GM19468 (cell line): ENCODE measurements around the gene ANO10.

Source experiments
- ATAC-seq: cut with Tn5 transposase; IDR thresholded peaks from one replicate; pipeline ENCODE4 v1.9.1; 2021; ENCODE audit warnings: mild to moderate bottlenecking, moderate library complexity, moderate number of reproducible peaks; ENCODE audit not compliant: unreplicated experiment; ENCODE audit errors: extremely low read depth

The ANO10 gene

GRCh38 chr3:43436507-43437140 is 185.2 kb downstream of the ANO10 start:
- ATAC-seq = no peak

- no peak for ATAC-seq
These were observed 186.1 kb downstream of the ANO10 start for GRCh38 chr3:43435706-43436105.

GRCh38 chr3:43434431-43434830 is 187.4 kb downstream of the ANO10 start:
- no peak for ATAC-seq

- ATAC-seq = no peak
These were observed 189.3 kb downstream of the ANO10 start for GRCh38 chr3:43432462-43432861.

GRCh38 chr3:43426388-43426787 is 195.4 kb downstream of the ANO10 start:
- no peak for ATAC-seq

GRCh38 chr3:43425829-43426228 is 196.0 kb downstream of the ANO10 start:
- ATAC-seq = no peak

GRCh38 chr3:43423639-43424038 is 198.2 kb downstream of the ANO10 start:
- no peak for ATAC-seq

- ATAC-seq = no peak
These were observed 198.7 kb downstream of the ANO10 start for GRCh38 chr3:43423142-43423541.

- ATAC-seq = no peak
These were observed 203.1 kb downstream of the ANO10 start for GRCh38 chr3:43418601-43419272.

- ATAC-seq = no peak
These were observed 204.7 kb downstream of the ANO10 start for GRCh38 chr3:43417133-43417532.

GRCh38 chr3:43415088-43415487 is 206.7 kb downstream of the ANO10 start:
- no peak for ATAC-seq

GRCh38 chr3:43413676-43414368 is 208.0 kb downstream of the ANO10 start:
- ATAC-seq = no peak

- no peak for ATAC-seq
These were observed 210.4 kb downstream of the ANO10 start for GRCh38 chr3:43411429-43411828.

GRCh38 chr3:43410592-43410991 is 211.2 kb downstream of the ANO10 start:
- no peak for ATAC-seq

- ATAC-seq = no peak
These were observed 212.3 kb downstream of the ANO10 start for GRCh38 chr3:43409506-43409905.

GRCh38 chr3:43406643-43407023 is 215.2 kb downstream of the ANO10 start:
- no peak for ATAC-seq

- ATAC-seq = no peak
These were observed 215.7 kb downstream of the ANO10 start for GRCh38 chr3:43405888-43406642.

GRCh38 chr3:43400781-43401730 is 220.8 kb downstream of the ANO10 start:
- no peak for ATAC-seq

- no peak for ATAC-seq
These were observed 221.6 kb downstream of the ANO10 start for GRCh38 chr3:43400167-43400566.

- ATAC-seq = no peak
These were observed 222.8 kb downstream of the ANO10 start for GRCh38 chr3:43399034-43399433.
